ENCODE measurements around the gene CHGA. TPM values are rescaled to one million over a fixed set of nuclear protein-coding genes. Genes with fewer than 3 reads are reported as not detected.

Gene CHGA
- total and polyA plus RNA-seq, 10 donors = 0.09 to 0.20 TPM; not detected in 8

DNA sequence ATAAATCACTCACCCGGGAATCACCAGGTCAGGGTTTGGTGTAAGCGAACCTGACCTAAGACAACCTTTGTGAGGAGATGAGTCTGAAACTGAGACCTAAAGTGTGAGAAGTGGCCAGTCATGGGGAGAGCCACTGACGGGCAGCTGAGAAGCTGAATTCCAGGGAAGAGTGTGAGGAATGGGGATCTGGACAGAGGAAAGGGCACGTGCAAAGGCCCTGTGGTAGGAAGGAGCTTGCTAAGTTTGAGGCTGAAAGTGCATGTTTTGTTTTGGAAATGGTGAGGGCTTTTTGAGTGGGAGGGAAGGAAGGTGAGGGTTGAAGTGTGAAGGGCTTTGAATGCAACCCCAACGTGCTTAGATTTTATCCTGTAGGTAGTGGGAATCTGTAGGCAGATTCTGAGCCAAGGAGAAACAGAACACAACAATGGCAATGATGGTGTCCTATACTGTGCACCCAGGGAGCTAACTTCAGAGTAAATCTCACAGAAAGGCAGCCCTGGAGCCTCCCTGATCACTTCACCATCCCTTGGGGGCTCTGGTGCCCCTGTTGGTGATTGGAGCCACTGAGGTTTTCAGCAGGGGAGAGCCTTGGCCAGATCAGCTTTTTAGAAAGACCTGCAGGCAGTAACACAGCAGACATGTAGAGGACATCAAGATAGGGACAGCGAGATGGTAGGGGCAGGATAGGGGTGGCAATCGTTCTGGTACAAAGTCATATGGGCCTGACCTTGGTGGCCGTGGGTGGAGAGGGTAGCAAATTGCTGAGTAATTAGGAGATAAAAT lies 37.5 kb upstream of the CHGA start:
- intact Hi-C loops (cut with DNase I; ENCODE audit: low total_unique reads) = no loop called here
- no peak overlapping the region for H3K4me3 ChIP-seq
- peaks cover 0 to 31% (median 0%) of the 10 kb centered on the region in 7 donors for H3K27me3 ChIP-seq (replicated peaks in 1 of 7)
- H3K36me3 ChIP-seq = no peaks in the 10 kb centered on the region
- H3K27ac ChIP-seq = no peak overlapping the region
- no peaks in the 10 kb centered on the region for H3K4me1 ChIP-seq
- DNase-seq = no peak
- no peaks in the 10 kb centered on the region for H3K9me3 ChIP-seq
- TF ChIP-seq, protein P1, sequence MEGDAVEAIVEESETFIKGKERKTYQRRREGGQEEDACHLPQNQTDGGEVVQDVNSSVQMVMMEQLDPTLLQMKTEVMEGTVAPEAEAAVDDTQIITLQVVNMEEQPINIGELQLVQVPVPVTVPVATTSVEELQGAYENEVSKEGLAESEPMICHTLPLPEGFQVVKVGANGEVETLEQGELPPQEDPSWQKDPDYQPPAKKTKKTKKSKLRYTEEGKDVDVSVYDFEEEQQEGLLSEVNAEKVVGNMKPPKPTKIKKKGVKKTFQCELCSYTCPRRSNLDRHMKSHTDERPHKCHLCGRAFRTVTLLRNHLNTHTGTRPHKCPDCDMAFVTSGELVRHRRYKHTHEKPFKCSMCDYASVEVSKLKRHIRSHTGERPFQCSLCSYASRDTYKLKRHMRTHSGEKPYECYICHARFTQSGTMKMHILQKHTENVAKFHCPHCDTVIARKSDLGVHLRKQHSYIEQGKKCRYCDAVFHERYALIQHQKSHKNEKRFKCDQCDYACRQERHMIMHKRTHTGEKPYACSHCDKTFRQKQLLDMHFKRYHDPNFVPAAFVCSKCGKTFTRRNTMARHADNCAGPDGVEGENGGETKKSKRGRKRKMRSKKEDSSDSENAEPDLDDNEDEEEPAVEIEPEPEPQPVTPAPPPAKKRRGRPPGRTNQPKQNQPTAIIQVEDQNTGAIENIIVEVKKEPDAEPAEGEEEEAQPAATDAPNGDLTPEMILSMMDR (IDR thresholded peaks at IDR 0.05 in 8 of 11, conservative IDR thresholded peaks at IDR 0.05 in 3 of 11) = no peak
- TF ChIP-seq POLR2AphosphoS5 (IDR thresholded peaks at IDR 0.05) = no peak
- no peak for TF ChIP-seq POLR2A (IDR thresholded peaks at IDR 0.05)
- whole genome bisulfite sequencing, 5 donors = 61 to 71% (median 65%) methylated on average over 8 of the region's 8 CpGs

DNA sequence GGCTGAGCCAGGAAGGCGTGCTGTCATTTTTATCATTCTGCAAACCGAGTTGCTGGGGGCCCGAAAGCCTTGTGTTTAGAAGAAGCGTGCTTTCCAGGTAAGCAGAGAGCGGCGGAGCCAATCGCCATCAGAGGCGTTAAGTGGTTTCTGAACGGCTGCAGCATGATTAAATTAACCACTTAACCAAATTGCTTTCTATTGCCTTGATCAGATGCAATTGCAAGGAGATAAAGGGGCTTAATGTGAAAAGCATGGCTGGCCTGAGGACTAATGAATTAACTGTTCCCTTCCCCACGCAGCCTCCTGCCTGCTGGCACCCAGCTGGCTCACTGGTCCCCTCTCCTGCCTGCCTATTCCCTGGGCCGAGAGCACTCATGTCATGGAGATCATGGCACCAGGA lies 36.6 kb upstream of the CHGA start:
- H3K36me3 ChIP-seq = no peaks in the 10 kb centered on the region
- no peak for DNase-seq
- H3K9me3 ChIP-seq = no peaks in the 10 kb centered on the region
- no peaks in the 10 kb centered on the region for H3K4me1 ChIP-seq
- no peak overlapping the region for H3K4me3 ChIP-seq
- H3K27me3 ChIP-seq (replicated peaks in 1 of 7) = peaks cover 0 to 22% (median 0%) of the 10 kb centered on the region in 7 donors
- H3K27ac ChIP-seq = no peak overlapping the region
- WGBS, 5 donors = 69 to 76% (median 72%) methylated on average over 11 of the region's 11 CpGs
- intact Hi-C loops (cut with DNase I; ENCODE audit: low total_unique reads) = no loop called here
- TF ChIP-seq, protein P1 (IDR thresholded peaks at IDR 0.05 in 8 of 11, conservative IDR thresholded peaks at IDR 0.05 in 3 of 11) = no peak
- TF ChIP-seq POLR2AphosphoS5 (IDR thresholded peaks at IDR 0.05) (no peak), POLR2A (IDR thresholded peaks at IDR 0.05) (no peak)

DNA sequence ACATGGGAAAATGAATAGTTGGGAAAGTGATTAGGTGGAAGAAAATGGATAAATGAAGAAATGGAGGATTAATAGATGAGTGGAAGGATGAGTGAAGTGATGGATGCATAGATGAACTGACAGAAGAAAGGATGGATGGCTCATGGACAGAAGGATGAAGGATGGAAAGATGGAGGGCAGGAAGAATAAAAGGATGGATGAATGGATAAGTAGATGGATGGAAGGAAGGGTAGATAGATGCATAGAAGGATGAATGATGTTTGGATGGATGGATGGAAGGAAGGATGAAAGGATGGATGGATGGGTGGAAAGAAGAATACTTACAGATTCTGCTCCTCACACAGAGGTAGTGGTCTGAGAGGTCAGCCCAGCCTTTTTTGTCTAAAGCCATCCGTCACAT lies 35.8 kb upstream of the CHGA start:
- H3K9me3 ChIP-seq = peaks cover 0 to 3% (median under 1%) of the 10 kb centered on the region in 8 donors
- H3K27ac ChIP-seq = no peak overlapping the region
- H3K36me3 ChIP-seq = no peaks in the 10 kb centered on the region
- peaks cover 0 to 18% (median 0%) of the 10 kb centered on the region in 7 donors for H3K27me3 ChIP-seq (replicated peaks in 1 of 7)
- WGBS, 5 donors = 84 to 89% (median 88%) methylated on average over 1 of the region's 1 CpG
- TF ChIP-seq POLR2AphosphoS5 (IDR thresholded peaks at IDR 0.05) (no peak), POLR2A (IDR thresholded peaks at IDR 0.05) (no peak)
- TF ChIP-seq, protein P1 (IDR thresholded peaks at IDR 0.05 in 8 of 11, conservative IDR thresholded peaks at IDR 0.05 in 3 of 11) = no peak
- DNase-seq = no peak
- intact Hi-C loops (cut with DNase I; ENCODE audit: low total_unique reads) = no loop called here
- H3K4me1 ChIP-seq = no peaks in the 10 kb centered on the region
- H3K4me3 ChIP-seq = no peak overlapping the region

DNA sequence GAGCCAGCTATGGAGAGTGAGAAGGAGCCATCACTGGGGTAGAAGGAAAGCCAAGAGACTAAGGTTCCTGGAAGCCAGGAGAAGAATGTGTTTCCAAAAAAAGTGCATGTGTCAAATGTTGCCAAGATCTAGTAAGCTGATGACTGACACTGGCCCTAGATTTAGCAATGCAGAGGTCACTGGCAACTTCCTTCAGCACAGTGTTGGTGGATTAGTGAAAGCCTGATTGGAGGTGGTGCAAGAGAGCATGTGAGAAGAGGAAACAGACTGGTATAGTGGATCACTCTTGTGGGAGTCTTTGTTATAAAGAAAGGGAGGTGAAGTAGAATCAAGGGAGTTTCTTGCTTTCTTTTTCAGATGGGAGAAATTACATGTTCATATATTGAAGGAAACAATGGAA lies 34.1 kb upstream of the CHGA start:
- peaks cover 0 to 18% (median 0%) of the 10 kb centered on the region in 7 donors for H3K27me3 ChIP-seq (replicated peaks in 1 of 7)
- DNase-seq = no peak
- H3K36me3 ChIP-seq = no peaks in the 10 kb centered on the region
- H3K9me3 ChIP-seq = peaks cover 0 to 20% (median 16%) of the 10 kb centered on the region in 8 donors
- TF ChIP-seq POLR2A (IDR thresholded peaks at IDR 0.05) = no peak
- TF ChIP-seq, protein P1 (IDR thresholded peaks at IDR 0.05 in 8 of 11, conservative IDR thresholded peaks at IDR 0.05 in 3 of 11) = no peak
- TF ChIP-seq POLR2AphosphoS5 (IDR thresholded peaks at IDR 0.05) = no peak
- no peak overlapping the region for H3K27ac ChIP-seq
- no peaks in the 10 kb centered on the region for H3K4me1 ChIP-seq
- no peak overlapping the region for H3K4me3 ChIP-seq
- intact Hi-C loops (cut with DNase I; ENCODE audit: low total_unique reads) = no loop called here
